Measurements from ENCODE around the gene PIM3. TPM values are rescaled to one million over a fixed set of nuclear protein-coding genes. Genes with fewer than 3 reads are reported as not detected.

Gene PIM3
- total RNA-seq, 5 donors from 2014 or later (not counting 1 experiment from before 2014, with no cell fraction given), result 61.5 to 167 (median 65.0) TPM

DNA sequence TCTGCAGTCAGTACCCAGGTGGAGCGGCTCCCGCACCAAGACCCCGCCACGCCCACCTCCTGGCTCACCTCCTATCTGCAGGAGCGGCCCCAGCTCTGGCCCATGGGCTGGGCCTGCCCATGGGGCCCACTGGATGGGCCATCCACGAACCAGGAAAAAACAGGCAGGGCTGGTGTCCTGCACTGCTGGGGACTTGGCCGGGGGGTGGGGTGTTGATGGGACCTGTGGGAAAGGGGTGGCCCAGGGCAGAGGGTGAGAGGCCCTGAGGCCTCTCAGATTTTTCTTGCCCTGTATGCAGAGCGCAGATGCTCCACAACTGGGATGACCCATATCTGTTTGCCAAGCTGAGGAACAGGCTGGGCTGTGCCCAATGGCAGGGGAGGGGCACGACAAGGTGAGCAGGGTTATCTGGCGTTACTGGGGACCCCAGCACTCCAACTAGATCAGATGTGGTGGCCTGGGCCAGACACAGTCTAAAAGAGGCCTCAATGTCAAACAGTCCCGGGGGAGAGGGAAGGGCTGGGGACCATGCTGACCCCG lies 2.7 kb upstream of the PIM3 start:
- Mint-ChIP-seq H3K27ac (peak overlapping the region in 1 of 2 donors; percentile 41), H3K4me1 (peaks cover 0 to 16% (median 9%) of the 10 kb centered on the region in 3 donors), H3K36me3 (no peaks in the 10 kb centered on the region), H3K4me3 (peak overlapping the region in 1 of 3 donors; percentile 24), H3K9me3 (no peaks in the 10 kb centered on the region), H3K27me3 (no peaks in the 10 kb centered on the region)
- ChIA-PET CTCF (no interaction called here), POLR2A (no interaction called here)
- Histone ChIP-seq H3K27me3 (replicated peaks in 1 of 2; ENCODE audit: control insufficient read depth in 2 of 2, extremely low read depth in 1 of 2, insufficient read depth in 2 of 2, low read length in 1 of 2) (no peaks in the 10 kb centered on the region), H3K36me3 (ENCODE audit: control insufficient read depth in 2 of 2, extremely low read depth in 1 of 2, insufficient read depth in 1 of 2, low read length in 1 of 2) (peaks cover 0 to 4% of the 10 kb centered on the region in 2 donors), H3K9me3 (no peaks in the 10 kb centered on the region), H3K27ac (ENCODE audit: low read length) (no peak overlapping the region), H3K4me1 (ENCODE audit: control insufficient read depth in 1 of 2, extremely low read depth in 1 of 2, insufficient read depth in 2 of 2, low read length in 2 of 2) (peaks cover 10 to 22% of the 10 kb centered on the region in 2 experiments), H3K4me3 (ENCODE audit: control insufficient read depth in 1 of 2, extremely low read depth in 1 of 2, low read length in 1 of 2) (no peak overlapping the region)
- WGBS (ENCODE audit: insufficient coverage), result 98% methylated on average over 10 of the region's 12 CpGs
- DNase-seq (no peak), ATAC-seq (replicated peaks in 1 of 4) (no peak)

DNA sequence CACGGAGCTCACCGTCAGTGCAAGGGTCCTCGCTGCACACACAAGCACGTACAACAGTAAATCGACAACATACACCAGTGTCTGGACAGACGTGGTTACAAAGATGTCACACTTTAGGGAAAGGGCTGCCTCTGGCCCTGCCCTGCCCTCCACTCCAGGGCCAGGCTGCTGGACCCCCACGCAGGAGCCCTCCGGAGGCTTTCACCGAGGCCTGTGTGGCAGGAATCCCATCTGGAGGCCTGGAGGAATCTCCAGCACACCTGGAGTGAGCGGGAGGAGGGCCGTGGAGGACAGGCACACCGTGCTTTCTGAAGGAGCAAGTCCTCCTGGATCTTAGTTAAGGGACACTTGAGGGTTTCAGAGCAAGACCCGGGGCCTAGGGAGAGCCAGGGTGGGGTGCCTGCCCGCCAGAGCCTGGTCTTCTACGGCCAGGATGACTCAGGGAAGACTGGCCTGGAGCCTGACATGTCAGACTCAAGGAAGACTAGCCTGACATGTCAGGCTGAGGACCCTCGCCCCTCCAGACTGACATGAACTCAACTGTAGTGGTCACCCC lies 2.1 kb upstream of the PIM3 start:
- Histone ChIP-seq H3K27me3 (replicated peaks in 1 of 2; ENCODE audit: control insufficient read depth in 2 of 2, extremely low read depth in 1 of 2, insufficient read depth in 2 of 2, low read length in 1 of 2) (no peaks in the 10 kb centered on the region), H3K36me3 (ENCODE audit: control insufficient read depth in 2 of 2, extremely low read depth in 1 of 2, insufficient read depth in 1 of 2, low read length in 1 of 2) (peaks cover 3 to 9% of the 10 kb centered on the region in 2 donors), H3K27ac (ENCODE audit: low read length) (no peak overlapping the region), H3K4me1 (ENCODE audit: control insufficient read depth in 1 of 2, extremely low read depth in 1 of 2, insufficient read depth in 2 of 2, low read length in 2 of 2) (peaks cover 13 to 27% of the 10 kb centered on the region in 2 experiments), H3K4me3 (ENCODE audit: control insufficient read depth in 1 of 2, extremely low read depth in 1 of 2, low read length in 1 of 2) (no peak overlapping the region), H3K9me3 (no peaks in the 10 kb centered on the region)
- Mint-ChIP-seq H3K4me1 (peaks cover 2 to 22% (median 14%) of the 10 kb centered on the region in 3 donors), H3K27me3 (no peaks in the 10 kb centered on the region), H3K4me3 (peak overlapping the region; percentile 73 to 80 (median 74)), H3K9me3 (no peaks in the 10 kb centered on the region), H3K27ac (peak overlapping the region in 1 of 2 donors; percentile 41), H3K36me3 (peaks cover 2% of the 10 kb centered on the region)
- ChIA-PET CTCF (no interaction called here), POLR2A (no interaction called here)
- WGBS (ENCODE audit: insufficient coverage), result 96% methylated on average over 16 of the region's 16 CpGs
- no peak for ATAC-seq (replicated peaks in 1 of 4)
- DNase-seq, result no peak

DNA sequence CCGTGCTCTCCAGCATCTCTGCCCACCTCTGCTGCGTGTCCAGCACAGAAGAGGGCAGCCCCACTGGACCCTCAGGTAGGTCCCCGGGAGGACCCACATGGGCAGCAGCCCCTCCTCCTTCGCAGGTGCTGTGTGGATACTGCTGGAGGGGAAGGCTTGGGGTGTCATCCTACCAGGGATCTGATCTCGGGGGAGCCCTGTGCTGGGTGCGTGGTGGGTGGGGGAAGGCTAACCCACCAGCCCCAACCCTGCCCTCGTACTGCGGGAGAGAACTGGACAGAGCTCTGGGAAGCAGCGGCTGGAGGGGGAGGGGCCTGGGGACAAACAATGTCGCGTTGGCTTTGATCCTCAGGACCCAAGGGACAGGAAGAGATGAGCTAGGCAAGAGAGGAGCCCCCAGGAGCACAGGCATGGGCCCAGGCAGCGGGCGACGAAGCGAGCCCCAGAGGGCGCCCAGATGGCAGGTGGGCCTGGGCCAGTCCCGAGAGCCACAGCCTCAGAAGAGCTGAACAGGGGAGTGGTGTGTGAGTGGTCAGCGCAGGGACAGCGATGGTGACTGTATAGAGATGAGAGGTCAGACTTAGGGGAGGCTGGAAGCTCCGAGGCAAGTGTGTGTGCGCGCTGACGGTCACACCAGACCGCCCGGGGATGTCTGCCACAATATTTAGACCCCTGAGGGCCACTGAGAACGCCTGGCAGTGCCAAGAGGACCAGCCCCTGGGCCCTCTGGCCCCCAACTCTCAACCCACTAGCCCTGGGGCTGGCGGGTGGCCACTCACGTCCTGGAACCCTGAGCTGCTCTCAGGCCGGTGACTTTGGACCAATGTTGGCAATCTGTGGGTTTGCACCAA lies 1.4 kb upstream of the PIM3 start:
- Mint-ChIP-seq H3K4me3 (peak overlapping the region; percentile 73 to 80 (median 74)), H3K27me3 (no peaks in the 10 kb centered on the region), H3K4me1 (peaks cover 9 to 29% (median 22%) of the 10 kb centered on the region in 3 donors), H3K9me3 (no peaks in the 10 kb centered on the region), H3K27ac (peak overlapping the region; percentile 81 to 87), H3K36me3 (peaks cover 7% of the 10 kb centered on the region)
- peak overlapping the region; percentile 66 for H3K27ac ChIP-seq (ENCODE audit: low read length)
- H3K36me3 ChIP-seq (ENCODE audit: control insufficient read depth in 2 of 2, extremely low read depth in 1 of 2, insufficient read depth in 1 of 2, low read length in 1 of 2), result peaks cover 4 to 15% of the 10 kb centered on the region in 2 donors
- H3K4me3 ChIP-seq (ENCODE audit: control insufficient read depth in 1 of 2, extremely low read depth in 1 of 2, low read length in 1 of 2), result peak overlapping the region; percentile 49 to 67
- H3K4me1 ChIP-seq (ENCODE audit: control insufficient read depth in 1 of 2, extremely low read depth in 1 of 2, insufficient read depth in 2 of 2, low read length in 2 of 2), result peaks cover 13 to 34% of the 10 kb centered on the region in 2 experiments
- ATAC-seq (replicated peaks in 1 of 4) (no peak), DNase-seq (no peak)
- no peaks in the 10 kb centered on the region for H3K27me3 ChIP-seq (replicated peaks in 1 of 2; ENCODE audit: control insufficient read depth in 2 of 2, extremely low read depth in 1 of 2, insufficient read depth in 2 of 2, low read length in 1 of 2)
- WGBS (ENCODE audit: insufficient coverage), result 79% methylated on average over 25 of the region's 29 CpGs
- H3K9me3 ChIP-seq, result no peaks in the 10 kb centered on the region
- ChIA-PET CTCF (no interaction called here), POLR2A (no interaction called here)

DNA sequence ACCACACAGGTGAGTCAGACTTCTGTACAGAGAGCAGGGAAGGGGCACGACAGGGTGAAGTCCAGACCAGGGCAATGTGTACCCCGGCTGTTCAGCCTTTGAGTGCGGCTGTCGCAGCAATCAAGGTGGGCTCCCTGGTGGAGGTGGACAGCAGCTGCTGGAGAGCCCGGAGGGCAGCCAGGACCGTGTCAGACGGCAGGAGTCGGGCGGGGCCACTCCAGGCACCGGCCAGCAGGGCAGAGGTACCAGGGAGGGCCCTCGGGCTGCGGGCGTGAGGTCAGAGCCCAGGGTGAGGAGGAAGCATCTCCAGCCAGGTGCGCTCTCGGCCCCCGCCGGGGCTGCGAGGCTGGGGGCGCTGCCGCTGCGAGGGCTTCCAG lies 802 bp upstream of the PIM3 start:
- Mint-ChIP-seq H3K36me3 (peaks cover 7% of the 10 kb centered on the region), H3K9me3 (no peaks in the 10 kb centered on the region), H3K4me1 (peaks cover 10 to 34% (median 25%) of the 10 kb centered on the region in 3 donors), H3K27ac (peak overlapping the region; percentile 81 to 87), H3K27me3 (no peaks in the 10 kb centered on the region), H3K4me3 (peak overlapping the region; percentile 73 to 80 (median 74))
- Histone ChIP-seq H3K27me3 (replicated peaks in 1 of 2; ENCODE audit: control insufficient read depth in 2 of 2, extremely low read depth in 1 of 2, insufficient read depth in 2 of 2, low read length in 1 of 2) (no peaks in the 10 kb centered on the region), H3K4me3 (ENCODE audit: control insufficient read depth in 1 of 2, extremely low read depth in 1 of 2, low read length in 1 of 2) (peak overlapping the region; percentile 49 to 67), H3K27ac (ENCODE audit: low read length) (peak overlapping the region; percentile 66), H3K9me3 (no peaks in the 10 kb centered on the region), H3K4me1 (ENCODE audit: control insufficient read depth in 1 of 2, extremely low read depth in 1 of 2, insufficient read depth in 2 of 2, low read length in 2 of 2) (peaks cover 13 to 41% of the 10 kb centered on the region in 2 experiments), H3K36me3 (ENCODE audit: control insufficient read depth in 2 of 2, extremely low read depth in 1 of 2, insufficient read depth in 1 of 2, low read length in 1 of 2) (peaks cover 6 to 15% of the 10 kb centered on the region in 2 donors)
- ChIA-PET POLR2A (no interaction called here), CTCF (interaction anchor here in 1 of 2 donors (0.9 kb wide), 1 partner anchor 20 kb away, joined by 4 read pairs; no protein-coding TSS in a partner anchor)
- no peak for ATAC-seq (replicated peaks in 1 of 4)
- peak in 1 of 35 experiments; percentile 46 for DNase-seq
- WGBS (ENCODE audit: insufficient coverage), result 5% methylated on average over 20 of the region's 21 CpGs

DNA sequence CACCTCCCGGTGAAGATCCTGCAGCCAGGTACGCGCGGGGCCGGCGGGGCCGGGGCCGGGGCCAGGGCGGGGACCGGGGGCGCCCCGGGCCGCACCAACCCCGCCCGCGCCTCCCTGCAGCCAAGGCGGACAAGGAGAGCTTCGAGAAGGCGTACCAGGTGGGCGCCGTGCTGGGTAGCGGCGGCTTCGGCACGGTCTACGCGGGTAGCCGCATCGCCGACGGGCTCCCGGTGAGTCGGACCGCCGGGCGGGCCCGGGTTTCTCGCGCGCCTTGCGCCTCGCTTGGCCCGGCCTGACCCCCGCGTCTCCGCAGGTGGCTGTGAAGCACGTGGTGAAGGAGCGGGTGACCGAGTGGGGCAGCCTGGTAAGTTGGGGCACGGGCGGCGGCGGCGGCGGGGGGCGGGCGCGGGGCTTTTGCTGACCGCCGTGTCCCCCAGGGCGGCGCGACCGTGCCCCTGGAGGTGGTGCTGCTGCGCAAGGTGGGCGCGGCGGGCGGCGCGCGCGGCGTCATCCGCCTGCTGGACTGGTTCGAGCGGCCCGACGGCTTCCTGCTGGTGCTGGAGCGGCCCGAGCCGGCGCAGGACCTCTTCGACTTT lies 531 bp downstream of the PIM3 start:
- H3K4me3 ChIP-seq (ENCODE audit: control insufficient read depth in 1 of 2, extremely low read depth in 1 of 2, low read length in 1 of 2), result peak overlapping the region; percentile 62 to 86
- H3K27ac Mint-ChIP-seq, result peak overlapping the region; percentile 81 to 87
- ChIA-PET CTCF (interaction anchor here in 1 of 2 donors (0.9 kb wide), 1 partner anchor 19 kb away, joined by 4 read pairs; no protein-coding TSS in a partner anchor), POLR2A (no interaction called here)
- H3K36me3 ChIP-seq (ENCODE audit: control insufficient read depth in 2 of 2, extremely low read depth in 1 of 2, insufficient read depth in 1 of 2, low read length in 1 of 2), result peaks cover 10 to 15% of the 10 kb centered on the region in 2 donors
- no peaks in the 10 kb centered on the region for H3K9me3 Mint-ChIP-seq
- DNase-seq (peak in 8 of 35 experiments; percentile 6 to 61 (median 43)), ATAC-seq (replicated peaks in 1 of 4) (peak in 1 of 4 experiments; percentile 2)
- peak overlapping the region; percentile 87 to 92 (median 87) for H3K4me3 Mint-ChIP-seq
- H3K4me1 Mint-ChIP-seq, result peaks cover 12 to 36% (median 28%) of the 10 kb centered on the region in 3 donors
- H3K36me3 Mint-ChIP-seq, result peaks cover 7% of the 10 kb centered on the region
- no peaks in the 10 kb centered on the region for H3K27me3 Mint-ChIP-seq
- H3K4me1 ChIP-seq (ENCODE audit: control insufficient read depth in 1 of 2, extremely low read depth in 1 of 2, insufficient read depth in 2 of 2, low read length in 2 of 2), result peaks cover 13 to 50% of the 10 kb centered on the region in 2 experiments
- H3K27ac ChIP-seq (ENCODE audit: low read length), result peak overlapping the region; percentile 97
- under 1% methylated on average over 81 of the region's 84 CpGs for WGBS (ENCODE audit: insufficient coverage)
- H3K9me3 ChIP-seq, result no peaks in the 10 kb centered on the region
- H3K27me3 ChIP-seq (replicated peaks in 1 of 2; ENCODE audit: control insufficient read depth in 2 of 2, extremely low read depth in 1 of 2, insufficient read depth in 2 of 2, low read length in 1 of 2), result no peaks in the 10 kb centered on the region

DNA sequence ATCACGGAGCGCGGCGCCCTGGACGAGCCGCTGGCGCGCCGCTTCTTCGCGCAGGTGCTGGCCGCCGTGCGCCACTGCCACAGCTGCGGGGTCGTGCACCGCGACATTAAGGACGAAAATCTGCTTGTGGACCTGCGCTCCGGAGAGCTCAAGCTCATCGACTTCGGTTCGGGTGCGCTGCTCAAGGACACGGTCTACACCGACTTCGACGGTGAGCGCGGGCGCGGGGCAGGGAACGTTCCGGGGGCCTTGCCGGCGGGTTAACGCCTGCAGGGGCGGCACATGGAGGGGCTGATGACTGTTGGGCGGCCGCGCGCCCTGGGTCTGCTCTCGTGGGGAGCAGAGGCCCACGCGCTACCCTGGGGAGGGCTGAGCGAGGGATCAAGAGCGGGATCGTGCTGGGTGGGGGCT lies 1.0 kb downstream of the PIM3 start:
- peaks cover 10 to 15% of the 10 kb centered on the region in 2 donors for H3K36me3 ChIP-seq (ENCODE audit: control insufficient read depth in 2 of 2, extremely low read depth in 1 of 2, insufficient read depth in 1 of 2, low read length in 1 of 2)
- H3K4me1 Mint-ChIP-seq, result peaks cover 16 to 39% (median 30%) of the 10 kb centered on the region in 3 donors
- ATAC-seq (replicated peaks in 1 of 4) (no peak), DNase-seq (peak in 2 of 35 experiments; percentile 23 to 31)
- no peaks in the 10 kb centered on the region for H3K9me3 Mint-ChIP-seq
- H3K27me3 Mint-ChIP-seq, result no peaks in the 10 kb centered on the region
- peaks cover 13 to 55% of the 10 kb centered on the region in 2 experiments for H3K4me1 ChIP-seq (ENCODE audit: control insufficient read depth in 1 of 2, extremely low read depth in 1 of 2, insufficient read depth in 2 of 2, low read length in 2 of 2)
- ChIA-PET CTCF (interaction anchor here in 1 of 2 donors (0.8 to 1.2 kb wide), 2 partner anchors 25 to 31 kb away, joined by 4 to 7 read pairs; no protein-coding TSS in a partner anchor), POLR2A (interaction anchor here in 1 of 2 donors (1.2 kb wide), 1 partner anchor 578 kb away, joined by 6 read pairs; no protein-coding TSS in a partner anchor)
- peak overlapping the region; percentile 81 to 87 for H3K27ac Mint-ChIP-seq
- peaks cover 7% of the 10 kb centered on the region for H3K36me3 Mint-ChIP-seq
- H3K9me3 ChIP-seq, result no peaks in the 10 kb centered on the region
- peak overlapping the region; percentile 49 to 86 for H3K4me3 ChIP-seq (ENCODE audit: control insufficient read depth in 1 of 2, extremely low read depth in 1 of 2, low read length in 1 of 2)
- no peaks in the 10 kb centered on the region for H3K27me3 ChIP-seq (replicated peaks in 1 of 2; ENCODE audit: control insufficient read depth in 2 of 2, extremely low read depth in 1 of 2, insufficient read depth in 2 of 2, low read length in 1 of 2)
- peak overlapping the region; percentile 97 for H3K27ac ChIP-seq (ENCODE audit: low read length)
- peak overlapping the region; percentile 87 to 92 (median 87) for H3K4me3 Mint-ChIP-seq
- under 1% methylated on average over 49 of the region's 49 CpGs for WGBS (ENCODE audit: insufficient coverage)

All from T-cell (primary cell).